Neural cell (in vitro differentiated cells): Measurements from ENCODE around the gene C19orf85. TPM values are rescaled to one million over a fixed set of nuclear protein-coding genes. Genes with fewer than 3 reads are reported as not detected.

Experiments used
- H2AFZ ChIP-seq: fragments of 200-600, 300-800 bp; sonication (generic), shearing (Covaris generic); 2 replicates; pipeline ENCODE4 v1.6.0; 2014; ENCODE audit warnings: low read depth, mild to moderate bottlenecking, antibody characterized with exemption, low read length, moderate library complexity
- H3F3A ChIP-seq: fragments of 200-600 bp; shearing (Covaris generic); 2 replicates; pipeline ENCODE4 v1.6.1; 2016; ENCODE audit warnings: mild to moderate bottlenecking, moderate library complexity, mixed read lengths, antibody characterized with exemption, low read length; ENCODE audit not compliant: insufficient read depth, poor library complexity, severe bottlenecking
- H3K27ac ChIP-seq: fragments of 200-600, 300-800 bp; sonication (generic), shearing (Covaris generic); 2 replicates; pipeline ENCODE4 v1.5.1; 2014; ENCODE audit warnings: mild to moderate bottlenecking, low read length, moderate library complexity
- H3K27me3 ChIP-seq: fragments of 300-800, 200-600 bp; sonication (generic), shearing (Covaris generic); 2 replicates; pipeline ENCODE4 v1.6.0; 2014; ENCODE audit warnings: mild to moderate bottlenecking, low read depth, low read length, moderate library complexity; ENCODE audit not compliant: insufficient read depth
- H3K36me3 ChIP-seq: fragments of 300-800, 200-600 bp; sonication (generic), shearing (Covaris generic); 2 replicates; pipeline ENCODE4 v1.5.1; 2014; ENCODE audit warnings: mild to moderate bottlenecking, antibody characterized with exemption, low read length, moderate library complexity; ENCODE audit not compliant: insufficient read depth
- H3K4me2 ChIP-seq: fragments of 300-800, 200-600 bp; sonication (generic), shearing (Covaris generic); 2 replicates; pipeline ENCODE4 v1.6.0; 2014; ENCODE audit warnings: mild to moderate bottlenecking, low read length
- H3K4me3 ChIP-seq: fragments of 300-800, 200-600 bp; sonication (generic), shearing (Covaris generic); 2 replicates; pipeline ENCODE4 v1.5.1; 2014; ENCODE audit warnings: mild to moderate bottlenecking, low read length, moderate library complexity
- H3K79me2 ChIP-seq: fragments of 200-600 bp; shearing (Covaris generic); replicated peaks from 2 replicates; pipeline ENCODE4 v1.6.0; 2014; ENCODE audit warnings: mild to moderate bottlenecking, low read length, moderate library complexity; ENCODE audit not compliant: insufficient read depth
- H3K9ac ChIP-seq: fragments of 300-800, 200-600 bp; sonication (generic), shearing (Covaris generic); 2 replicates; pipeline ENCODE4 v1.6.1; 2016; ENCODE audit warnings: mild to moderate bottlenecking, low read length, mixed read lengths
- H3K9me2 ChIP-seq: fragments of 200-600 bp; shearing (Covaris generic); 2 replicates; pipeline ENCODE4 v1.6.1; 2016; ENCODE audit warnings: mild to moderate bottlenecking, low read length, mixed read lengths; ENCODE audit not compliant: insufficient read depth
- H3K9me3 ChIP-seq: fragments of 200-600, 300-800 bp; sonication (generic), shearing (Covaris generic); 2 replicates; pipeline ENCODE4 v1.6.1; 2016; ENCODE audit warnings: mild to moderate bottlenecking, mixed run types, low read length, moderate library complexity, mixed read lengths
- H4K20me1 ChIP-seq: fragments of 200-600 bp; shearing (Covaris generic); 2 replicates; pipeline ENCODE4 v1.6.1; 2016; ENCODE audit warnings: mild to moderate bottlenecking, mixed run types; ENCODE audit not compliant: insufficient read depth
- EP300 ChIP-seq: fragments of 450-650 bp; conservative IDR thresholded peaks from 2 replicates; pipeline ENCODE4 v1.6.1; 2014; ENCODE audit warnings: antibody characterized with exemption, mild to moderate bottlenecking, moderate library complexity; ENCODE audit not compliant: poor library complexity, severe bottlenecking
- EZH2 ChIP-seq: fragments of 200-600, 300-800 bp; shearing (Covaris generic), sonication (generic); IDR thresholded peaks from 2 replicates; pipeline ENCODE4 v1.6.1; 2014; ENCODE audit warnings: antibody characterized with exemption, low read length, borderline replicate concordance, mild to moderate bottlenecking; ENCODE audit not compliant: insufficient read depth, poor library complexity, severe bottlenecking
- MXI1 ChIP-seq: fragments of 450-650 bp; conservative IDR thresholded peaks from 2 replicates; pipeline ENCODE4 v1.6.1; 2014; ENCODE audit warnings: antibody characterized with exemption, mild to moderate bottlenecking; ENCODE audit not compliant: poor library complexity, severe bottlenecking
- POLR2AphosphoS5 ChIP-seq: IDR thresholded peaks from 2 replicates; pipeline ENCODE4 v1.6.1; 2012
- RAD21 ChIP-seq: fragments of 450-650 bp; conservative IDR thresholded peaks from 2 replicates; pipeline ENCODE4 v1.6.1; 2014; ENCODE audit warnings: antibody characterized with exemption, mild to moderate bottlenecking, moderate library complexity
- SMC3 ChIP-seq: fragments of 450-650 bp; conservative IDR thresholded peaks from 2 replicates; pipeline ENCODE4 v1.6.1; 2014; ENCODE audit warnings: antibody characterized with exemption, mild to moderate bottlenecking, moderate library complexity; ENCODE audit not compliant: poor library complexity
- TAF1 ChIP-seq: IDR thresholded peaks from 2 replicates; pipeline ENCODE4 v1.6.1; 2012; ENCODE audit warnings: low read depth
- polyA plus RNA-seq: library from polyadenylated mRNA; depleted of rRNA; stranded (reverse); fragments of >200 nt; gene quantifications from 2 replicates; pipeline ENCODE4 v1.2.3, GENCODE V29; 2014
- TF ChIP-seq, protein P1 (sequence below): IDR thresholded peaks from 2 replicates; pipeline ENCODE4 v1.6.1; 2012; ENCODE audit warnings: borderline replicate concordance
- TF ChIP-seq, protein P2 (sequence below): fragments of 450-650 bp; IDR thresholded peaks from 2 replicates; pipeline ENCODE4 v1.5.1; 2014; ENCODE audit warnings: antibody characterized with exemption, mild to moderate bottlenecking, moderate library complexity; ENCODE audit not compliant: poor library complexity, severe bottlenecking

C19orf85 gene
- polyA plus RNA-seq, 1 donor from 2014 or later: 0.19 TPM

DNA sequence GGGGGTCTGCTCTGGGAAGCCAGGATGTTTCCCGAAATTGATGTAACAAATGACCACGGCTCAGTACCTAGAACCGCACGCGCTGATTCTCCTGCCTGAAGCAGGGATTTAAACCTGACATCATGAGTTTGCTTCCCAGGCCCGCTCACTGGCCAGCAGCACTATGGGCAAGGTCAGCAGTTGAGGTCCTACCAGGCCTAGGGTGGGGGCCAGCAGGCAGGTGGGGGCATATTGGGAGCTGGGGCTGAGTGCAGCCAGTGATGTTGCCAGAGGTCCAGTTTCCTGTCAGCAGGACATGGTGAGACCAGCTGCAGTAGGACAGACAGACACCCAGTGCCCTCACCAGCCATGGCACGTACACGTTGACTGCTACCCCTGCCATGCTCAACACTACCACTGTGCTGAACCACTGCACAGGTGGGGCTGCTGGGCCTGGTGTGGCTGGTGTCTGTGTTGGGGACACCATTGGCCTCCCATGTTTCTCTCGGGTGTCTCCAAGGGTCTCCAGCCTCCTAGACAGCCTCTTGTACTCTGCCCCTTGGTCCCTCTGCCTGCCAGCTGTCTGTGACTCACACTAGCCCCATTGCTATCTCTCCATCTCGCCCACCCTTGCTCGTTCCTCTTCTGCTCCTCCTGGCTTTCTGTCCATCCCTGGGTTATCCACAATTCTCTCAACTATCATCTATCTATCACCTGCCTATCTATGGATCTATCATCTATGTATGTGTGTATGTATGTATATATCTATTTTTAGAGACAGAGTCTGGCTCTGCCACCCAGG lies 1.1 kb upstream of the C19orf85 start:
- no peak overlapping the region for H3K4me2 ChIP-seq
- no peaks in the 10 kb centered on the region for H3K9me2 ChIP-seq
- H2AFZ ChIP-seq: no peak overlapping the region
- no peaks in the 10 kb centered on the region for H3F3A ChIP-seq
- no peak for TF ChIP-seq POLR2AphosphoS5
- TF ChIP-seq RAD21: no peak
- no peak for TF ChIP-seq EP300
- TF ChIP-seq EZH2: no peak
- no peak for TF ChIP-seq SMC3
- TF ChIP-seq MXI1: no peak
- no peak for TF ChIP-seq TAF1
- TF ChIP-seq, protein P1, sequence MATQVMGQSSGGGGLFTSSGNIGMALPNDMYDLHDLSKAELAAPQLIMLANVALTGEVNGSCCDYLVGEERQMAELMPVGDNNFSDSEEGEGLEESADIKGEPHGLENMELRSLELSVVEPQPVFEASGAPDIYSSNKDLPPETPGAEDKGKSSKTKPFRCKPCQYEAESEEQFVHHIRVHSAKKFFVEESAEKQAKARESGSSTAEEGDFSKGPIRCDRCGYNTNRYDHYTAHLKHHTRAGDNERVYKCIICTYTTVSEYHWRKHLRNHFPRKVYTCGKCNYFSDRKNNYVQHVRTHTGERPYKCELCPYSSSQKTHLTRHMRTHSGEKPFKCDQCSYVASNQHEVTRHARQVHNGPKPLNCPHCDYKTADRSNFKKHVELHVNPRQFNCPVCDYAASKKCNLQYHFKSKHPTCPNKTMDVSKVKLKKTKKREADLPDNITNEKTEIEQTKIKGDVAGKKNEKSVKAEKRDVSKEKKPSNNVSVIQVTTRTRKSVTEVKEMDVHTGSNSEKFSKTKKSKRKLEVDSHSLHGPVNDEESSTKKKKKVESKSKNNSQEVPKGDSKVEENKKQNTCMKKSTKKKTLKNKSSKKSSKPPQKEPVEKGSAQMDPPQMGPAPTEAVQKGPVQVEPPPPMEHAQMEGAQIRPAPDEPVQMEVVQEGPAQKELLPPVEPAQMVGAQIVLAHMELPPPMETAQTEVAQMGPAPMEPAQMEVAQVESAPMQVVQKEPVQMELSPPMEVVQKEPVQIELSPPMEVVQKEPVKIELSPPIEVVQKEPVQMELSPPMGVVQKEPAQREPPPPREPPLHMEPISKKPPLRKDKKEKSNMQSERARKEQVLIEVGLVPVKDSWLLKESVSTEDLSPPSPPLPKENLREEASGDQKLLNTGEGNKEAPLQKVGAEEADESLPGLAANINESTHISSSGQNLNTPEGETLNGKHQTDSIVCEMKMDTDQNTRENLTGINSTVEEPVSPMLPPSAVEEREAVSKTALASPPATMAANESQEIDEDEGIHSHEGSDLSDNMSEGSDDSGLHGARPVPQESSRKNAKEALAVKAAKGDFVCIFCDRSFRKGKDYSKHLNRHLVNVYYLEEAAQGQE: no peak
- TF ChIP-seq, protein P2, sequence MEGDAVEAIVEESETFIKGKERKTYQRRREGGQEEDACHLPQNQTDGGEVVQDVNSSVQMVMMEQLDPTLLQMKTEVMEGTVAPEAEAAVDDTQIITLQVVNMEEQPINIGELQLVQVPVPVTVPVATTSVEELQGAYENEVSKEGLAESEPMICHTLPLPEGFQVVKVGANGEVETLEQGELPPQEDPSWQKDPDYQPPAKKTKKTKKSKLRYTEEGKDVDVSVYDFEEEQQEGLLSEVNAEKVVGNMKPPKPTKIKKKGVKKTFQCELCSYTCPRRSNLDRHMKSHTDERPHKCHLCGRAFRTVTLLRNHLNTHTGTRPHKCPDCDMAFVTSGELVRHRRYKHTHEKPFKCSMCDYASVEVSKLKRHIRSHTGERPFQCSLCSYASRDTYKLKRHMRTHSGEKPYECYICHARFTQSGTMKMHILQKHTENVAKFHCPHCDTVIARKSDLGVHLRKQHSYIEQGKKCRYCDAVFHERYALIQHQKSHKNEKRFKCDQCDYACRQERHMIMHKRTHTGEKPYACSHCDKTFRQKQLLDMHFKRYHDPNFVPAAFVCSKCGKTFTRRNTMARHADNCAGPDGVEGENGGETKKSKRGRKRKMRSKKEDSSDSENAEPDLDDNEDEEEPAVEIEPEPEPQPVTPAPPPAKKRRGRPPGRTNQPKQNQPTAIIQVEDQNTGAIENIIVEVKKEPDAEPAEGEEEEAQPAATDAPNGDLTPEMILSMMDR: no peak
- H3K9ac ChIP-seq: no peak overlapping the region
- H3K27ac ChIP-seq: no peak overlapping the region
- no peaks in the 10 kb centered on the region for H3K36me3 ChIP-seq
- H4K20me1 ChIP-seq: no peaks in the 10 kb centered on the region
- H3K9me3 ChIP-seq: no peaks in the 10 kb centered on the region
- H3K4me3 ChIP-seq: no peak overlapping the region
- no peaks in the 10 kb centered on the region for H3K27me3 ChIP-seq
- H3K79me2 ChIP-seq: no peaks in the 10 kb centered on the region

DNA sequence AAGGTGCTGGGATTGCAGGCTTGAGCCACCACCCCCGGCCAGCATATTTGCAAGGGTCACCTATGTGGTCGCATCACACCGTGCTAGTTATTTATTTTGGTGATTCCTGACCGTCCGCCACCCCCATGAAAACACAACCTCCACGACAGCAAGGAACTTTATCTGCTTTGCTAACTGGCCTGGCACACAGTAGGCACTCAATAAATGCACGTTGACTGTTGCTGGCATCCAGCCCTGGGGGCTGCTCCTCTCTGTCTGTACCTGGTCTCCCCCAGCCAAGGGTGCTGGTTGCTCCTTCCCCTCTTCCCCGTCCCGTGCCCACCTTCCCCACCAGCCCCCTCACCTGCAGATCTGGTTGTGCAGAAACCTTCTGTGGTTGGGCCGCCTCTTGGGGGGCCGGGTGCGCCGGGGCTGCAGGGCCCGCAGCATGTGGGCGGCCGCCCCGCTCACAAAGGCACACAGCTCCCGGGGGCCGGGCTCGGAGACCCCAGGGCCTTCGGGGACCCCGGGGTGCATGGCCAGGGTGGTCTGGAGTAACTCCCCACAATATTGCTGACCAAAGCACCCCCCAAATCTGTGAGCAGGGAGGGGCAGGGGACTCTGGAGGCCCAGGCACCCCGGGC lies 401 bp downstream of the C19orf85 start:
- no peak for TF ChIP-seq SMC3
- no peak for TF ChIP-seq EZH2
- no peak for TF ChIP-seq TAF1
- no peak for TF ChIP-seq POLR2AphosphoS5
- TF ChIP-seq MXI1: no peak
- TF ChIP-seq, protein P1: no peak
- no peak for TF ChIP-seq RAD21
- peak overlapping the region; percentile 4 for H2AFZ ChIP-seq
- no peak overlapping the region for H3K4me2 ChIP-seq

More for the DNA sequence above, 401 bp downstream of the C19orf85 start:
- H4K20me1 ChIP-seq: no peaks in the 10 kb centered on the region
- no peaks in the 10 kb centered on the region for H3K79me2 ChIP-seq
- H3K9ac ChIP-seq: peak overlapping the region; percentile 3
- no peaks in the 10 kb centered on the region for H3K9me3 ChIP-seq
- H3K27ac ChIP-seq: no peak overlapping the region
- H3K4me3 ChIP-seq: no peak overlapping the region
- no peaks in the 10 kb centered on the region for H3K27me3 ChIP-seq
- H3K9me2 ChIP-seq: no peaks in the 10 kb centered on the region
- H3K36me3 ChIP-seq: no peaks in the 10 kb centered on the region
- no peaks in the 10 kb centered on the region for H3F3A ChIP-seq
